ENCODE data around the gene ZBTB46. TPM values are rescaled to one million over a fixed set of nuclear protein-coding genes. Genes with fewer than 3 reads are reported as not detected.

ZBTB46 gene
- total RNA-seq, 1 experiment from 2014 or later = 10.7 TPM

- no peak overlapping the region for H3K4me2 ChIP-seq (ENCODE audit: low read length)
- no TSS peak for BruUV-seq (replicated peaks)
- H3K9ac ChIP-seq (ENCODE audit: low read length) = no peak overlapping the region
- ATAC-seq (no peak), DNase-seq (ENCODE audit: low read depth, low spot score) (no peak)
- H3K9me2 ChIP-seq (ENCODE audit: insufficient read depth) = no peaks in the 10 kb centered on the region
- CTCF ChIA-PET = no interaction called here
- RAD21 ChIA-PET (ENCODE audit: low non-redundant PET in 1 of 2, low total read pairs in 2 of 2, uncharacterized antibody in 2 of 2, unreplicated experiment in 2 of 2) = no interaction called here
- intact Hi-C loops (cut with micrococcal nuclease) = loop anchor here (10.0 kb wide), 1 partner anchor 350 kb away; no protein-coding TSS in a partner anchor
- TF ChIP-seq CBX3 (IDR thresholded peaks at IDR 0.05; ENCODE audit: low read depth) = no peak
- H3K27ac ChIP-seq (ENCODE audit: low read depth, low read length) = no peak overlapping the region
- H3K27me3 ChIP-seq (ENCODE audit: insufficient read depth, low read length) = no peaks in the 10 kb centered on the region
- POLR2A ChIA-PET = no interaction called here
- peaks cover 47% of the 10 kb centered on the region for H3K79me2 ChIP-seq (ENCODE audit: insufficient read depth, low read length)
- peaks cover 14 to 53% of the 10 kb centered on the region in 2 experiments for H3K4me1 ChIP-seq (ENCODE audit: control insufficient read depth in 1 of 2, insufficient read depth in 2 of 2, low read length in 2 of 2)
- H3K36me3 ChIP-seq (ENCODE audit: control insufficient read depth in 1 of 2, insufficient read depth in 2 of 2, low read length in 2 of 2) = peaks cover 7 to 28% of the 10 kb centered on the region in 2 experiments; a peak in 3 of 4 replicates
- no peaks in the 10 kb centered on the region for H4K20me1 ChIP-seq (ENCODE audit: insufficient read depth)
- no peaks in the 10 kb centered on the region for H3K9me3 ChIP-seq (ENCODE audit: control insufficient read depth in 1 of 2, insufficient read depth in 1 of 2, low read depth in 1 of 2, low read length in 2 of 2)
- no peak overlapping the region for H3K4me3 ChIP-seq (replicated peaks in 1 of 2; ENCODE audit: low read depth in 1 of 2, low read length in 2 of 2)
- H2AFZ ChIP-seq (ENCODE audit: low read depth, low read length, poor library complexity, severe bottlenecking) = no peak overlapping the region
Measured at GRCh38 chr20:63704749-63705117, 126.3 kb downstream of the ZBTB46 start.

- Histone ChIP-seq H3K4me2 (ENCODE audit: low read length) (no peak overlapping the region), H3K9ac (ENCODE audit: low read length) (no peak overlapping the region), H3K79me2 (ENCODE audit: insufficient read depth, low read length) (peaks cover 41% of the 10 kb centered on the region), H3K27me3 (ENCODE audit: insufficient read depth, low read length) (no peaks in the 10 kb centered on the region), H4K20me1 (ENCODE audit: insufficient read depth) (no peaks in the 10 kb centered on the region), H3K36me3 (ENCODE audit: control insufficient read depth in 1 of 2, insufficient read depth in 2 of 2, low read length in 2 of 2) (peaks cover 7 to 28% of the 10 kb centered on the region in 2 experiments; a peak in 3 of 4 replicates), H3K9me2 (ENCODE audit: insufficient read depth) (no peaks in the 10 kb centered on the region), H3K27ac (ENCODE audit: low read depth, low read length) (no peak overlapping the region; the same call in 1 of the 2 replicates), H2AFZ (ENCODE audit: low read depth, low read length, poor library complexity, severe bottlenecking) (no peak overlapping the region), H3K4me3 (replicated peaks in 1 of 2; ENCODE audit: low read depth in 1 of 2, low read length in 2 of 2) (no peak overlapping the region), H3K4me1 (ENCODE audit: control insufficient read depth in 1 of 2, insufficient read depth in 2 of 2, low read length in 2 of 2) (peaks cover 18 to 56% of the 10 kb centered on the region in 2 experiments), H3K9me3 (ENCODE audit: control insufficient read depth in 1 of 2, insufficient read depth in 1 of 2, low read depth in 1 of 2, low read length in 2 of 2) (no peaks in the 10 kb centered on the region)
- ChIA-PET POLR2A (no interaction called here), RAD21 (ENCODE audit: low non-redundant PET in 1 of 2, low total read pairs in 2 of 2, uncharacterized antibody in 2 of 2, unreplicated experiment in 2 of 2) (no interaction called here), CTCF (no interaction called here)
- intact Hi-C loops (cut with micrococcal nuclease) = loop anchor here (10.0 kb wide), 1 partner anchor 351 kb away; no protein-coding TSS in a partner anchor
- no TSS peak for BruUV-seq (replicated peaks)
- TF ChIP-seq CEBPB (IDR thresholded peaks at IDR 0.05; ENCODE audit: low read depth) (no peak), SRF (IDR thresholded peaks at IDR 0.05; ENCODE audit: low read depth) (no peak), EZH2 (IDR thresholded peaks at IDR 0.05) (no peak), REST (IDR thresholded peaks at IDR 0.05; ENCODE audit: low read depth) (no peak), EZH2phosphoT487 (IDR thresholded peaks at IDR 0.05; ENCODE audit: borderline replicate concordance) (no peak), ELF1 (IDR thresholded peaks at IDR 0.05; ENCODE audit: borderline replicate concordance, low read depth) (no peak), RAD21 (IDR thresholded peaks at IDR 0.05; ENCODE audit: low read depth) (no peak), SIN3A (IDR thresholded peaks at IDR 0.05; ENCODE audit: low read depth) (no peak), POLR2A (IDR thresholded peaks at IDR 0.05; ENCODE audit: borderline replicate concordance, extremely low read depth, insufficient read depth, insufficient read length) (no peak), YY1 (IDR thresholded peaks at IDR 0.05; ENCODE audit: extremely low read depth, insufficient replicate concordance, low read depth, low read length) (no peak), FOSL1 (IDR thresholded peaks at IDR 0.05; ENCODE audit: low read depth) (no peak)
- ATAC-seq = no peak
- no peak for DNase-seq (ENCODE audit: low read depth, low spot score)
Measured at GRCh38 chr20:63703976-63704748, 126.9 kb downstream of the ZBTB46 start.

All from HCT116 (cell line).